SK-N-SH (cell line): ENCODE results near the gene OBSCN.

Experiments used
- EP300 ChIP-seq, 2 experiments: IDR thresholded peaks; 2 replicates each; pipeline versions ENCODE4 v1.4.0 to v1.6.1; 2012; ENCODE audit warnings: borderline replicate concordance in 1 of 2, low read depth in 1 of 2, low read length in 1 of 2
- EZH2phosphoT487 ChIP-seq: fragments of 200-600 bp; sonication (generic); IDR thresholded peaks from 2 replicates; pipeline ENCODE4 v1.6.1; 2017; ENCODE audit warnings: low read depth, mixed run types, mild to moderate bottlenecking, antibody characterized with exemption, moderate library complexity, borderline replicate concordance
- JUND ChIP-seq: IDR thresholded peaks from 2 replicates; pipeline ENCODE4 v1.4.0; 2012
- POLR2AphosphoS5 ChIP-seq: IDR thresholded peaks from 2 replicates; pipeline ENCODE4 v1.6.1; 2012; ENCODE audit warnings: low read depth, low read length
- RAD21 ChIP-seq: IDR thresholded peaks from 2 replicates; pipeline ENCODE4 v1.6.1; 2012; ENCODE audit warnings: mild to moderate bottlenecking, low read length
- RCOR1 ChIP-seq: fragments of 150-350 bp; IDR thresholded peaks from 2 replicates; pipeline ENCODE4 v1.6.1; 2017; ENCODE audit warnings: antibody characterized with exemption, low read length
- SIN3A ChIP-seq: IDR thresholded peaks from 2 replicates; pipeline ENCODE4 v1.6.1; 2012; ENCODE audit warnings: low read depth, mild to moderate bottlenecking, low read length, moderate library complexity, borderline replicate concordance
- YY1 ChIP-seq: IDR thresholded peaks from 2 replicates; pipeline ENCODE4 v1.4.0; 2012; ENCODE audit warnings: low read depth, mild to moderate bottlenecking
- TF ChIP-seq, protein P1 (sequence below): fragments of 200-600 bp; sonication (generic); IDR thresholded peaks from 2 replicates; pipeline ENCODE4 v1.6.1; 2017; ENCODE audit warnings: antibody characterized with exemption, mild to moderate bottlenecking, moderate library complexity
- TF ChIP-seq, protein P2 (sequence below): IDR thresholded peaks from 2 replicates; pipeline ENCODE4 v1.4.0; 2012; ENCODE audit warnings: low read depth
- TF ChIP-seq, protein P3 (sequence below): IDR thresholded peaks from 2 replicates; pipeline ENCODE4 v1.6.1; 2012; ENCODE audit warnings: mild to moderate bottlenecking, low read depth, low read length, moderate library complexity
- TF ChIP-seq, protein P4 (sequence below): fragments of 150-350 bp; IDR thresholded peaks from 2 replicates; pipeline ENCODE4 v1.6.1; 2016; ENCODE audit warnings: mild to moderate bottlenecking, low read depth, low read length
- TF ChIP-seq, protein P5 (sequence below): fragments of 150-350 bp; IDR thresholded peaks from 2 replicates; pipeline ENCODE4 v1.6.1; 2017; ENCODE audit warnings: antibody characterized with exemption, low read length, low read depth, borderline replicate concordance

DNA sequence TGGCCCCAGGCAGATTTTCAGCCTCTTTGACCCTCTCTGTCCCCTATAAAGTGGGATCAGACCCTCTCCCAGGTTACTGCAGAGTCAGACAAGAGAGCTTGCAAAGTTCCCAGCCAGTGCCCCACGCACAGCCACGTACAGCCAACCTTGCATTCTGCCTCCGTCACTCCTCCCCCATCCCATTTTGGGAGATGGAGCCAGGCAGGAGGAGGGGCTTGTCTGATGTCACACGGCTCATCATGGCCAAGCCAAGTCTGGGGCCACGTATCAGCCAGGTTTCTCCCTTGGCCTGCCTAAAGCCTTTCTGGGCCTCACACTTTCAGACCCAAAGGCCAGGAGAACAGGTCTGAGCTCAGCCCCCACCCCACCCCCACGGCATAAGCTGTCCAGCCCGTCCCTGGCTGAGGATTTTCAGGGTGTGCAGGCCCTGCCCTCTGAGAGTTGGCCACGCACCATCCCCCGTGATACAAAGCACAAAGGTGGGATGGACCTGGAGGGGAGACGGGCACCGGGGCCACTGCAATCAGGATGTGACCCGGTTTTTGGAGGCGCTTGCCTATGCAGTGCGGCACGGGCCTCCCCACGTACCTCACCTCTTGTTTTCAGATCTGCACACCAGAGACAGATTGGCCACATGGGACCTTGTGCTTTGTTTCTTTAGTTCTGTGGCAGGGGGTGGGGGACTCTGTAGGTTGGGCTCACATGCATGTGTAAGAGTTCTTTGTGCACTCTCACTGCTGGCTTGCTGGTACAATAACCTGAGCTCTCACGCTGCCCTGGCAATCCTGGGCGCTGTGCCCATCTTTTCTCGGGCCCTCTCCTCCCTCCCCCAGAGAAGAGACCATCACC, 151.1 kb downstream of the OBSCN start:
- TF ChIP-seq, protein P1, sequence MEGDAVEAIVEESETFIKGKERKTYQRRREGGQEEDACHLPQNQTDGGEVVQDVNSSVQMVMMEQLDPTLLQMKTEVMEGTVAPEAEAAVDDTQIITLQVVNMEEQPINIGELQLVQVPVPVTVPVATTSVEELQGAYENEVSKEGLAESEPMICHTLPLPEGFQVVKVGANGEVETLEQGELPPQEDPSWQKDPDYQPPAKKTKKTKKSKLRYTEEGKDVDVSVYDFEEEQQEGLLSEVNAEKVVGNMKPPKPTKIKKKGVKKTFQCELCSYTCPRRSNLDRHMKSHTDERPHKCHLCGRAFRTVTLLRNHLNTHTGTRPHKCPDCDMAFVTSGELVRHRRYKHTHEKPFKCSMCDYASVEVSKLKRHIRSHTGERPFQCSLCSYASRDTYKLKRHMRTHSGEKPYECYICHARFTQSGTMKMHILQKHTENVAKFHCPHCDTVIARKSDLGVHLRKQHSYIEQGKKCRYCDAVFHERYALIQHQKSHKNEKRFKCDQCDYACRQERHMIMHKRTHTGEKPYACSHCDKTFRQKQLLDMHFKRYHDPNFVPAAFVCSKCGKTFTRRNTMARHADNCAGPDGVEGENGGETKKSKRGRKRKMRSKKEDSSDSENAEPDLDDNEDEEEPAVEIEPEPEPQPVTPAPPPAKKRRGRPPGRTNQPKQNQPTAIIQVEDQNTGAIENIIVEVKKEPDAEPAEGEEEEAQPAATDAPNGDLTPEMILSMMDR, result no peak
- TF ChIP-seq, protein P2, sequence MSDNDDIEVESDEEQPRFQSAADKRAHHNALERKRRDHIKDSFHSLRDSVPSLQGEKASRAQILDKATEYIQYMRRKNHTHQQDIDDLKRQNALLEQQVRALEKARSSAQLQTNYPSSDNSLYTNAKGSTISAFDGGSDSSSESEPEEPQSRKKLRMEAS, result no peak
- TF ChIP-seq SIN3A (no peak), YY1 (no peak), RAD21 (no peak), JUND (no peak), POLR2AphosphoS5 (no peak), EZH2phosphoT487 (no peak), EP300 (IDR thresholded peaks at IDR 0.05; ENCODE audit: borderline replicate concordance in 1 of 2, low read depth in 1 of 2, low read length in 1 of 2) (no peak), RCOR1 (no peak)
- TF ChIP-seq, protein P3, sequence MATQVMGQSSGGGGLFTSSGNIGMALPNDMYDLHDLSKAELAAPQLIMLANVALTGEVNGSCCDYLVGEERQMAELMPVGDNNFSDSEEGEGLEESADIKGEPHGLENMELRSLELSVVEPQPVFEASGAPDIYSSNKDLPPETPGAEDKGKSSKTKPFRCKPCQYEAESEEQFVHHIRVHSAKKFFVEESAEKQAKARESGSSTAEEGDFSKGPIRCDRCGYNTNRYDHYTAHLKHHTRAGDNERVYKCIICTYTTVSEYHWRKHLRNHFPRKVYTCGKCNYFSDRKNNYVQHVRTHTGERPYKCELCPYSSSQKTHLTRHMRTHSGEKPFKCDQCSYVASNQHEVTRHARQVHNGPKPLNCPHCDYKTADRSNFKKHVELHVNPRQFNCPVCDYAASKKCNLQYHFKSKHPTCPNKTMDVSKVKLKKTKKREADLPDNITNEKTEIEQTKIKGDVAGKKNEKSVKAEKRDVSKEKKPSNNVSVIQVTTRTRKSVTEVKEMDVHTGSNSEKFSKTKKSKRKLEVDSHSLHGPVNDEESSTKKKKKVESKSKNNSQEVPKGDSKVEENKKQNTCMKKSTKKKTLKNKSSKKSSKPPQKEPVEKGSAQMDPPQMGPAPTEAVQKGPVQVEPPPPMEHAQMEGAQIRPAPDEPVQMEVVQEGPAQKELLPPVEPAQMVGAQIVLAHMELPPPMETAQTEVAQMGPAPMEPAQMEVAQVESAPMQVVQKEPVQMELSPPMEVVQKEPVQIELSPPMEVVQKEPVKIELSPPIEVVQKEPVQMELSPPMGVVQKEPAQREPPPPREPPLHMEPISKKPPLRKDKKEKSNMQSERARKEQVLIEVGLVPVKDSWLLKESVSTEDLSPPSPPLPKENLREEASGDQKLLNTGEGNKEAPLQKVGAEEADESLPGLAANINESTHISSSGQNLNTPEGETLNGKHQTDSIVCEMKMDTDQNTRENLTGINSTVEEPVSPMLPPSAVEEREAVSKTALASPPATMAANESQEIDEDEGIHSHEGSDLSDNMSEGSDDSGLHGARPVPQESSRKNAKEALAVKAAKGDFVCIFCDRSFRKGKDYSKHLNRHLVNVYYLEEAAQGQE, result no peak
- TF ChIP-seq, protein P4, sequence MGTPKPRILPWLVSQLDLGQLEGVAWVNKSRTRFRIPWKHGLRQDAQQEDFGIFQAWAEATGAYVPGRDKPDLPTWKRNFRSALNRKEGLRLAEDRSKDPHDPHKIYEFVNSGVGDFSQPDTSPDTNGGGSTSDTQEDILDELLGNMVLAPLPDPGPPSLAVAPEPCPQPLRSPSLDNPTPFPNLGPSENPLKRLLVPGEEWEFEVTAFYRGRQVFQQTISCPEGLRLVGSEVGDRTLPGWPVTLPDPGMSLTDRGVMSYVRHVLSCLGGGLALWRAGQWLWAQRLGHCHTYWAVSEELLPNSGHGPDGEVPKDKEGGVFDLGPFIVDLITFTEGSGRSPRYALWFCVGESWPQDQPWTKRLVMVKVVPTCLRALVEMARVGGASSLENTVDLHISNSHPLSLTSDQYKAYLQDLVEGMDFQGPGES, result no peak
- TF ChIP-seq, protein P5, sequence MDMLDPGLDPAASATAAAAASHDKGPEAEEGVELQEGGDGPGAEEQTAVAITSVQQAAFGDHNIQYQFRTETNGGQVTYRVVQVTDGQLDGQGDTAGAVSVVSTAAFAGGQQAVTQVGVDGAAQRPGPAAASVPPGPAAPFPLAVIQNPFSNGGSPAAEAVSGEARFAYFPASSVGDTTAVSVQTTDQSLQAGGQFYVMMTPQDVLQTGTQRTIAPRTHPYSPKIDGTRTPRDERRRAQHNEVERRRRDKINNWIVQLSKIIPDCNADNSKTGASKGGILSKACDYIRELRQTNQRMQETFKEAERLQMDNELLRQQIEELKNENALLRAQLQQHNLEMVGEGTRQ, result no peak
